Upper lobe of left lung (tissue), 6 donors: ENCODE measurements around the gene SPSB3. TPM values are rescaled to one million over a fixed set of nuclear protein-coding genes. Genes with fewer than 3 reads are reported as not detected.

Source experiments
- ATAC-seq, 2 donors: fragments of 200-7000 bp; cut with Tn5 transposase; one replicate each; pipeline ENCODE4 v1.9.1; 2022; ENCODE audit warnings: mild to moderate bottlenecking in 2 of 2, moderate library complexity in 2 of 2; ENCODE audit not compliant: low FRiP score in 2 of 2
- DNase-seq, 2 donors: peaks; one replicate each; pipeline ENCODE4 v3.0.0-alpha.2; 2019 to 2020
- H3K27ac ChIP-seq, 4 donors: fragments of 200-600 bp; sonication (generic); one replicate each; pipeline ENCODE4 v1.5.1; 2016 to 2019
- H3K27me3 ChIP-seq, 4 donors: fragments of 200-600 bp; sonication (generic); one replicate each; pipeline ENCODE4 v1.5.1; 2017 to 2019
- H3K36me3 ChIP-seq, 4 donors: fragments of 200-600 bp; sonication (generic); one replicate each; pipeline ENCODE4 v1.5.1; 2016 to 2019
- H3K4me1 ChIP-seq, 4 donors: fragments of 200-600 bp; sonication (generic); one replicate each; pipeline ENCODE4 v1.5.1; 2018 to 2019
- H3K4me3 ChIP-seq, 4 donors: fragments of 200-600 bp; sonication (generic); one replicate each; pipeline ENCODE4 v1.5.1; 2017 to 2019; ENCODE audit warnings: mild to moderate bottlenecking in 2 of 4, moderate library complexity in 1 of 4
- H3K9me3 ChIP-seq, 4 donors: fragments of 200-600 bp; sonication (generic); one replicate each; pipeline ENCODE4 v1.5.1; 2018 to 2019
- CTCF ChIP-seq, 6 experiments: fragments of 450-650 bp in 4 of 6; fragments of 200-600 bp in 2 of 6; sonication (generic) in 2 of 6; IDR thresholded peaks; one replicate each; pipeline ENCODE4 v1.5.1; 2016 to 2019; ENCODE audit warnings: antibody characterized with exemption in 6 of 6
- EP300 ChIP-seq, 4 donors: sonication (generic); formaldehyde crosslinking; IDR thresholded peaks; one replicate each; pipeline ENCODE4 v1.5.1; 2017; ENCODE audit warnings: antibody characterized with exemption in 4 of 4, control low read depth in 2 of 4
- POLR2A ChIP-seq, 4 donors: fragments of 450-650 bp; IDR thresholded peaks; one replicate each; pipeline ENCODE4 v1.5.1; 2016 to 2017; ENCODE audit warnings: antibody characterized with exemption in 4 of 4, mild to moderate bottlenecking in 2 of 4
- POLR2AphosphoS5 ChIP-seq, 2 donors: sonication (generic); formaldehyde crosslinking; IDR thresholded peaks; one replicate each; pipeline ENCODE4 v1.5.1; 2017; ENCODE audit warnings: antibody characterized with exemption in 2 of 2
- WGBS, 2 donors: methylation state at CpG; one replicate each; pipeline ENCODE4 v1.1.5; 2017 to 2018; 5-methylcytosine and 5-hydroxymethylcytosine counted together
- total RNA-seq, 6 donors: library from RNA; depleted of rRNA in 4 of 6; stranded (reverse); fragments of >200 nt in 4 of 6; gene quantifications; one replicate each; pipeline versions ENCODE4 v1.1.0 to v1.2.1, GENCODE V29; 2016 to 2021
- donor health status: DM: no; HTN: no; CAD: no; lungs with moderate emphysema.
- donor health status: DM: no; HTN: yes; CAD: no; lungs with severe emphysema.

SPSB3 gene
- total RNA-seq, 6 donors from 2014 or later, result 46.2 to 234 (median 64.4) TPM

GRCh38 chr16:1741553-1742165 is 40.7 kb downstream of the SPSB3 start:
- Histone ChIP-seq H3K9me3 (no peaks in the 10 kb centered on the region), H3K4me1 (no peaks in the 10 kb centered on the region), H3K36me3 (peaks cover 0 to 57% (median 45%) of the 10 kb centered on the region in 4 donors), H3K27me3 (no peaks in the 10 kb centered on the region), H3K4me3 (no peak overlapping the region), H3K27ac (no peak overlapping the region)
- no peak for ATAC-seq
- no peak for TF ChIP-seq POLR2AphosphoS5 (IDR thresholded peaks at IDR 0.05)
- TF ChIP-seq CTCF (IDR thresholded peaks at IDR 0.05), result no peak
- no peak for TF ChIP-seq POLR2A (IDR thresholded peaks at IDR 0.05)
- no peak for TF ChIP-seq EP300 (IDR thresholded peaks at IDR 0.05)
- 80 to 94% methylated on average over 1 to 19 of the region's 19 CpGs for WGBS, 2 donors
- peak in 1 of 2 donors; percentile 59 for DNase-seq

- Histone ChIP-seq H3K9me3 (no peaks in the 10 kb centered on the region), H3K4me3 (no peak overlapping the region), H3K4me1 (no peaks in the 10 kb centered on the region), H3K36me3 (peaks cover 0 to 50% (median 42%) of the 10 kb centered on the region in 4 donors), H3K27me3 (no peaks in the 10 kb centered on the region), H3K27ac (no peak overlapping the region)
- ATAC-seq, result peak in 1 of 2 donors; percentile 42
- TF ChIP-seq POLR2A (IDR thresholded peaks at IDR 0.05) (no peak), EP300 (IDR thresholded peaks at IDR 0.05) (no peak), POLR2AphosphoS5 (IDR thresholded peaks at IDR 0.05) (no peak), CTCF (IDR thresholded peaks at IDR 0.05) (no peak)
- 94% methylated on average over 16 to 30 of the region's 30 CpGs for WGBS, 2 donors
- peak in 1 of 2 donors; percentile 64 for DNase-seq
These were observed 41.4 kb downstream of the SPSB3 start for GRCh38 chr16:1740781-1741490.

- TF ChIP-seq EP300 (IDR thresholded peaks at IDR 0.05) (no peak), CTCF (IDR thresholded peaks at IDR 0.05) (no peak), POLR2AphosphoS5 (IDR thresholded peaks at IDR 0.05) (no peak), POLR2A (IDR thresholded peaks at IDR 0.05) (no peak)
- peaks cover 0 to 43% (median 36%) of the 10 kb centered on the region in 4 donors for H3K36me3 ChIP-seq
- no peaks in the 10 kb centered on the region for H3K9me3 ChIP-seq
- H3K27me3 ChIP-seq, result no peaks in the 10 kb centered on the region
- no peaks in the 10 kb centered on the region for H3K4me1 ChIP-seq
- ATAC-seq (no peak), DNase-seq (peak in 1 of 2 donors; percentile 35)
- no peak overlapping the region for H3K4me3 ChIP-seq
- H3K27ac ChIP-seq, result no peak overlapping the region
- WGBS, 2 donors, result 96 to 97% methylated on average over 33 of the region's 33 CpGs
These were observed 42.1 kb downstream of the SPSB3 start for GRCh38 chr16:1740234-1740633.

- peak in 1 of 2 donors; percentile 55 for DNase-seq
- H3K9me3 ChIP-seq, result no peaks in the 10 kb centered on the region
- no peak for TF ChIP-seq CTCF (IDR thresholded peaks at IDR 0.05)
- no peak for TF ChIP-seq POLR2AphosphoS5 (IDR thresholded peaks at IDR 0.05)
- TF ChIP-seq POLR2A (IDR thresholded peaks at IDR 0.05), result no peak
- no peak for TF ChIP-seq EP300 (IDR thresholded peaks at IDR 0.05)
- H3K4me1 ChIP-seq, result no peaks in the 10 kb centered on the region
- WGBS, 2 donors, result 97 to 98% methylated on average over 20 to 22 of the region's 22 CpGs
- H3K4me3 ChIP-seq, result no peak overlapping the region
- no peaks in the 10 kb centered on the region for H3K27me3 ChIP-seq
- ATAC-seq, result no peak
- H3K36me3 ChIP-seq, result peaks cover 6 to 46% (median 34%) of the 10 kb centered on the region in 4 donors
- no peak overlapping the region for H3K27ac ChIP-seq
These were observed 47.6 kb downstream of the SPSB3 start for GRCh38 chr16:1734816-1735215.
